ENCODE results near the gene TRERF1. TPM values are rescaled to one million over a fixed set of nuclear protein-coding genes. Genes with fewer than 3 reads are reported as not detected.
A peak's percentile ranks its signal among the peaks of the same experiment; 100 is the strongest.

The TRERF1 gene
- total and polyA plus RNA-seq, 2 experiments from 2014 or later = 11.2 to 20.6 TPM

GRCh38 chr6:42313038-42313437 is 138.7 kb downstream of the TRERF1 start:
- Mint-ChIP-seq H3K9me3 (no peaks in the 10 kb centered on the region), H3K4me3 (no peak overlapping the region), H3K36me3 (ENCODE audit: low read depth) (peaks cover 11% of the 10 kb centered on the region; the same call in 2 of the 3 replicates), H3K27me3 (ENCODE audit: insufficient read depth, low read depth, poor library complexity) (peaks cover 12% of the 10 kb centered on the region), H3K27ac (no peak overlapping the region; the same call in 1 of the 2 replicates), H3K4me1 (peaks cover 35% of the 10 kb centered on the region)
- DNase-seq (ENCODE audit: low spot score) = no peak
- Histone ChIP-seq H2AFZ (no peak overlapping the region), H3K9me2 (ENCODE audit: insufficient read depth) (no peaks in the 10 kb centered on the region), H3K4me3 (no peak overlapping the region), H4K20me1 (replicated peaks; ENCODE audit: insufficient read depth) (peaks cover 10% of the 10 kb centered on the region; the same call in 1 of the 2 replicates), H3K4me1 (ENCODE audit: insufficient read depth) (peaks cover 40% of the 10 kb centered on the region), H3K36me3 (ENCODE audit: insufficient read depth) (no peaks in the 10 kb centered on the region), H3K79me2 (replicated peaks; ENCODE audit: insufficient read depth) (peaks cover 54% of the 10 kb centered on the region), H3K27ac (ENCODE audit: low read depth) (peak overlapping the region; percentile 26; the same call in 1 of the 2 replicates), H3F3A (replicated peaks; ENCODE audit: low read depth) (no peaks in the 10 kb centered on the region), H3K4me2 (no peak overlapping the region), H3K27me3 (ENCODE audit: insufficient read depth) (no peaks in the 10 kb centered on the region)
- no peak for TF ChIP-seq STAT1 (IDR thresholded peaks at IDR 0.05; ENCODE audit: unreplicated experiment)
- TF ChIP-seq ZNF462 (CRISPR knock-in tag; IDR thresholded peaks at IDR 0.05) = no peak
- no peak for TF ChIP-seq REST (IDR thresholded peaks at IDR 0.05; ENCODE audit: unreplicated experiment)
- no peak for TF ChIP-seq EZH2 (IDR thresholded peaks at IDR 0.05; ENCODE audit: low read depth, unreplicated experiment)
- no peak for TF ChIP-seq ZNF114 (CRISPR knock-in tag; IDR thresholded peaks at IDR 0.05)
- TF ChIP-seq ZNF331 (CRISPR knock-in tag; IDR thresholded peaks at IDR 0.05; ENCODE audit: low read depth) = no peak
- TF ChIP-seq POLR2AphosphoS5 (IDR thresholded peaks at IDR 0.05; ENCODE audit: low read depth) = no peak
- TF ChIP-seq EZH2phosphoT487 (IDR thresholded peaks at IDR 0.05; ENCODE audit: unreplicated experiment) = no peak
- TF ChIP-seq CTCF (conservative IDR thresholded peaks at IDR 0.05; ENCODE audit: low read depth in 2 of 2) = no peak
- TF ChIP-seq ETS1 (IDR thresholded peaks at IDR 0.05) = no peak
- no peak for TF ChIP-seq NANOG (IDR thresholded peaks at IDR 0.05; ENCODE audit: borderline replicate concordance)
- TF ChIP-seq CREB1 (CRISPR knock-in tag; IDR thresholded peaks at IDR 0.05; ENCODE audit: low read depth) = no peak
- TF ChIP-seq JUNB (IDR thresholded peaks at IDR 0.05; ENCODE audit: unreplicated experiment) = no peak
- ATAC-seq = no peak

Measured in GM23338 (cell line).